Stimulated activated CD4-positive, alpha-beta T cell treated with anti-CD3 and anti-CD28 coated beads, Interleukin-15, amount 100 ng/mL, for 24 hours (primary cell): ENCODE results near the gene ZNF225.
A peak's percentile ranks its signal among the peaks of the same experiment; 100 is the strongest.
"Not testable (repeated sequence)": the region's sequence is repeated elsewhere in the genome, so short reads cannot be mapped to it uniquely, and the experiment has no call there.

Experiments used
- DNase-seq: peaks from one replicate; pipeline ENCODE4 v3.0.0-alpha.2; 2020

ZNF225 gene

DNA sequence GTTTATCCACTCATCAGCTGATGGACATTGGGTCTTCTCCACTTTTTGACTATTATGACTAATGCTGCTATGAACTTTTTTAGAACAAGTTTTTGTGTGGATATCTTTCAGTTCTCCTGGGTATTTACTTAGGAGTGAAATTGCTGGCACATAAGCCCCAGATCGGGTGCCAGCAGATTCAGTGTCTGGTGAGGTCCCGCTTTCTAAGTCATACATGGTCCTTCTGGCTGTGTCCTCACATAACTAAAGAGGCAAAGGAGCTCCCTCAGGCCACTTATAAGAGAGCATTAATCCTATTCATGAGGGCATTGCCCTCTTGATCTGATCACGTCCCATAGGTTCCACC is 51.1 kb downstream of the ZNF225 start:
- DNase-seq = no peak

GRCh38 chr19:44164673-44165512 is 51.7 kb downstream of the ZNF225 start, which contains the start of gene ZNF226:
Gene ZNF226, plus strand, starts transcription at chr19:44165100. Its CDS starts 4,981 bp downstream, at chr19:44170081.
- peak; percentile 84 for DNase-seq

- DNase-seq = not testable (repeated sequence)
Observed at GRCh38 chr19:44170660-44171059, 57.5 kb downstream of the ZNF225 start.

DNA sequence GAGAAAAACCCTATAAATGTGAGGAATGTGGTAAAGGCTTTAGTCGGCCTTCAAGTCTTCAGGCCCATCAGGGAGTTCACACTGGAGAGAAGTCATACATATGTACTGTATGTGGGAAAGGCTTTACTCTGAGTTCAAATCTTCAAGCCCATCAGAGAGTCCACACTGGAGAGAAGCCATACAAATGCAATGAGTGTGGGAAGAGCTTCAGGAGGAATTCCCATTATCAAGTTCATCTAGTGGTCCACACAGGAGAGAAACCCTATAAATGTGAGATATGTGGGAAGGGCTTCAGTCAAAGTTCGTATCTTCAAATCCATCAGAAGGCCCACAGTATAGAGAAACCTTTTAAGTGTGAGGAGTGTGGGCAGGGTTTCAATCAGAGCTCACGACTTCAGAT is 63.4 kb downstream of the ZNF225 start:
- no peak for DNase-seq

- DNase-seq = no peak
Observed at GRCh38 chr19:44180968-44181367, 67.8 kb downstream of the ZNF225 start.

- no peak for DNase-seq
Observed at GRCh38 chr19:44182145-44182544, 68.9 kb downstream of the ZNF225 start.
